CD4-positive, alpha-beta memory T cell (primary cell): Measurements from ENCODE around the gene SGTB. TPM values are rescaled to one million over a fixed set of nuclear protein-coding genes. Genes with fewer than 3 reads are reported as not detected.
"Not testable (repeated sequence)": the region's sequence is repeated elsewhere in the genome, so short reads cannot be mapped to it uniquely, and the experiment has no call there.

ENCODE experiments used
- CTCF ChIA-PET: fragments of 350-600 bp; sonication (Branson Sonifier 250); formaldehyde crosslinking; loops from one replicate; lab custom pipeline; 2021; ENCODE audit warnings: inconsistent platforms; ENCODE audit not compliant: partially characterized antibody; lab: Charles Lee
- POLR2A ChIA-PET: fragments of 350-600 bp; sonication (Branson Sonifier 250); formaldehyde crosslinking; loops from one replicate; lab custom pipeline; 2021; ENCODE audit not compliant: partially characterized antibody; lab: Charles Lee
- DNase-seq, 5 donors: peaks; one replicate each; pipeline versions ENCODE4 v3.0.0 to v3.0.0-alpha.2; 2020 to 2022; ENCODE audit warnings: mixed read lengths in 1 of 5
- H3K27ac ChIP-seq: one replicate; pipeline ENCODE4 v1.7.0; 2013; ENCODE audit warnings: low read depth, low read length
- H3K27me3 ChIP-seq: 2 replicates; pipeline ENCODE4 v1.7.0; 2013; ENCODE audit warnings: mild to moderate bottlenecking, low read length, moderate library complexity; ENCODE audit not compliant: insufficient read depth
- H3K36me3 ChIP-seq: 2 replicates; pipeline ENCODE4 v1.7.0; 2013; ENCODE audit warnings: mild to moderate bottlenecking, low read length, moderate library complexity; ENCODE audit not compliant: insufficient read depth
- H3K4me1 ChIP-seq: 2 replicates; pipeline ENCODE4 v1.7.0; 2013; ENCODE audit warnings: mild to moderate bottlenecking, low read length, moderate library complexity; ENCODE audit not compliant: insufficient read depth
- H3K4me3 ChIP-seq, 2 donors: one replicate each; pipeline ENCODE4 v1.7.0; 2013; ENCODE audit warnings: low read length in 2 of 2, mild to moderate bottlenecking in 1 of 2
- H3K9me3 ChIP-seq, 2 donors: one replicate each; pipeline ENCODE4 v1.7.0; 2013; ENCODE audit warnings: low read length in 2 of 2, control low read depth in 1 of 2; ENCODE audit not compliant: control insufficient read depth in 1 of 2
- H3K27ac Mint-ChIP-seq, 7 donors: one replicate each; pipeline ENCODE4 v1.8.0; 2020 to 2021; ENCODE audit warnings: mixed read lengths in 7 of 7, mild to moderate bottlenecking in 6 of 7, inconsistent platforms in 3 of 7, moderate library complexity in 3 of 7
- H3K27me3 Mint-ChIP-seq, 2 donors: one replicate each; pipeline ENCODE4 v1.8.0; 2020 to 2021; ENCODE audit warnings: mixed read lengths in 2 of 2
- H3K36me3 Mint-ChIP-seq, 2 donors: one replicate each; pipeline ENCODE4 v1.8.0; 2020 to 2021; ENCODE audit warnings: mixed read lengths in 2 of 2, inconsistent platforms in 1 of 2, mild to moderate bottlenecking in 1 of 2
- H3K4me1 Mint-ChIP-seq, 4 donors: one replicate each; pipeline ENCODE4 v1.8.0; 2020 to 2021; ENCODE audit warnings: mixed read lengths in 4 of 4, mild to moderate bottlenecking in 1 of 4
- H3K4me3 Mint-ChIP-seq, 8 donors: one replicate each; pipeline ENCODE4 v1.8.0; 2020 to 2021; ENCODE audit warnings: mixed read lengths in 8 of 8, mild to moderate bottlenecking in 7 of 8, moderate library complexity in 6 of 8, inconsistent platforms in 3 of 8
- H3K9me3 Mint-ChIP-seq, 8 donors: one replicate each; pipeline ENCODE4 v1.8.0; 2020 to 2021; ENCODE audit warnings: mixed read lengths in 8 of 8, mild to moderate bottlenecking in 5 of 8, inconsistent platforms in 3 of 8, moderate library complexity in 1 of 8
- intact Hi-C: fragments of 100-400 bp; cut with micrococcal nuclease; formaldehyde crosslinking; loops from one replicate; pipeline ENCODE4 v1.15.1; 2023
- polyA plus RNA-seq, 2 donors: library from polyadenylated mRNA; unstranded; fragments of 300-500 nt; fragmentation: Illumina TruSeq; gene quantifications; one replicate each; pipeline ENCODE4 v1.2.3, GENCODE V29; 2021
- total RNA-seq, 2 experiments: library from RNA; stranded (reverse); gene quantifications; one replicate each; pipeline ENCODE4 v1.2.3, GENCODE V29; 2021

SGTB gene
- total and polyA plus RNA-seq, 4 experiments from 2014 or later, result 9.3 to 46.5 (median 32.4) TPM

GRCh38 chr5:65676056-65676455 is 45.9 kb downstream of the SGTB start:
- H3K27me3 Mint-ChIP-seq, H3K4me1 ChIP-seq, CTCF ChIA-PET, H3K4me3 ChIP-seq, DNase-seq, H3K27me3 ChIP-seq, intact Hi-C loops, H3K9me3 ChIP-seq, H3K27ac ChIP-seq, H3K9me3 Mint-ChIP-seq: not testable (repeated sequence)
- peak overlapping the region; percentile 5 to 84 (median 63) for H3K27ac Mint-ChIP-seq
- H3K4me3 Mint-ChIP-seq, result peak overlapping the region in 1 of 8 donors; percentile 12
- peaks cover 32% of the 10 kb centered on the region for H3K36me3 ChIP-seq
- POLR2A ChIA-PET, result interaction anchor here (1.0 kb wide), 1 partner anchor 20 kb away, joined by 3 read pairs; no protein-coding TSS in a partner anchor
- H3K36me3 Mint-ChIP-seq, result peaks cover 81 to 96% of the 10 kb centered on the region in 2 donors
- peaks cover 32 to 57% (median 43%) of the 10 kb centered on the region in 4 donors for H3K4me1 Mint-ChIP-seq

GRCh38 chr5:65674749-65675148 is 47.2 kb downstream of the SGTB start:
- Histone ChIP-seq H3K9me3 (no peaks in the 10 kb centered on the region), H3K27me3 (no peaks in the 10 kb centered on the region), H3K27ac (no peak overlapping the region), H3K4me3 (no peak overlapping the region), H3K4me1 (peaks cover 6% of the 10 kb centered on the region), H3K36me3 (peaks cover 39% of the 10 kb centered on the region)
- Mint-ChIP-seq H3K9me3 (no peaks in the 10 kb centered on the region), H3K4me3 (no peak overlapping the region), H3K36me3 (peaks cover 75 to 96% of the 10 kb centered on the region in 2 donors), H3K4me1 (peaks cover 26 to 45% (median 35%) of the 10 kb centered on the region in 4 donors), H3K27me3 (no peaks in the 10 kb centered on the region), H3K27ac (peak overlapping the region in 6 of 7 donors; percentile 30 to 64 (median 52))
- ChIA-PET CTCF (no interaction called here), POLR2A (interaction anchor here (0.6 kb wide), 1 partner anchor 33 kb away, joined by 3 read pairs; no protein-coding TSS in a partner anchor)
- no peak for DNase-seq
- intact Hi-C loops, result loop anchor here (5.0 kb wide), 1 partner anchor 33 kb away; no protein-coding TSS in a partner anchor

GRCh38 chr5:65672796-65673195 is 49.1 kb downstream of the SGTB start:
- Histone ChIP-seq H3K4me1 (no peaks in the 10 kb centered on the region), H3K36me3 (peaks cover 46% of the 10 kb centered on the region), H3K27ac (no peak overlapping the region), H3K9me3 (no peaks in the 10 kb centered on the region), H3K4me3 (no peak overlapping the region), H3K27me3 (no peaks in the 10 kb centered on the region)
- ChIA-PET CTCF (no interaction called here), POLR2A (interaction anchor here (1.2 kb wide), 1 partner anchor 110 kb away, joined by 3 read pairs; the partner anchor contains the start of genes CENPK and PPWD1)
- no peaks in the 10 kb centered on the region for H3K9me3 Mint-ChIP-seq
- DNase-seq, result no peak
- H3K36me3 Mint-ChIP-seq, result peaks cover 58 to 84% of the 10 kb centered on the region in 2 donors
- no peaks in the 10 kb centered on the region for H3K27me3 Mint-ChIP-seq
- intact Hi-C loops, result loop anchor here (5.0 kb wide), 1 partner anchor 35 kb away; no protein-coding TSS in a partner anchor
- no peak overlapping the region for H3K4me3 Mint-ChIP-seq
- peak overlapping the region in 3 of 7 donors; percentile 23 to 80 (median 67) for H3K27ac Mint-ChIP-seq
- peaks cover 13 to 26% (median 19%) of the 10 kb centered on the region in 4 donors for H3K4me1 Mint-ChIP-seq

GRCh38 chr5:65668696-65669095 is 53.2 kb downstream of the SGTB start:
- CTCF ChIA-PET, result no interaction called here
- H3K36me3 Mint-ChIP-seq, result peaks cover 31 to 67% of the 10 kb centered on the region in 2 donors

GRCh38 chr5:65663804-65664521 is 57.9 kb downstream of the SGTB start:
- DNase-seq, result no peak
- Histone ChIP-seq H3K4me1 (no peaks in the 10 kb centered on the region), H3K36me3 (peaks cover 7% of the 10 kb centered on the region), H3K27ac (no peak overlapping the region), H3K9me3 (no peaks in the 10 kb centered on the region), H3K4me3 (no peak overlapping the region), H3K27me3 (no peaks in the 10 kb centered on the region)
- CTCF ChIA-PET, result no interaction called here
- POLR2A ChIA-PET, result interaction anchor here (0.8 kb wide), 1 partner anchor 169 kb away, joined by 3 read pairs; no protein-coding TSS in a partner anchor
- H3K27me3 Mint-ChIP-seq, result no peaks in the 10 kb centered on the region
- peaks cover 0 to 6% (median 1%) of the 10 kb centered on the region in 4 donors for H3K4me1 Mint-ChIP-seq
- peak overlapping the region in 5 of 7 donors; percentile 37 to 81 (median 58) for H3K27ac Mint-ChIP-seq
- no peak overlapping the region for H3K4me3 Mint-ChIP-seq
- peaks cover 18 to 52% of the 10 kb centered on the region in 2 donors for H3K36me3 Mint-ChIP-seq
- intact Hi-C loops, result no loop called here
- no peaks in the 10 kb centered on the region for H3K9me3 Mint-ChIP-seq

More at GRCh38 chr5:65668696-65669095, 53.2 kb downstream of the SGTB start:
- Mint-ChIP-seq H3K27ac (peak overlapping the region in 1 of 7 donors; percentile 29), H3K4me1 (peaks cover 0 to 4% (median 1%) of the 10 kb centered on the region in 4 donors), H3K27me3 (no peaks in the 10 kb centered on the region), H3K9me3 (no peaks in the 10 kb centered on the region), H3K4me3 (no peak overlapping the region)
- POLR2A ChIA-PET, result no interaction called here
- Histone ChIP-seq H3K4me3 (no peak overlapping the region), H3K27ac (no peak overlapping the region), H3K36me3 (peaks cover 45% of the 10 kb centered on the region), H3K9me3 (no peaks in the 10 kb centered on the region), H3K4me1 (no peaks in the 10 kb centered on the region), H3K27me3 (no peaks in the 10 kb centered on the region)
- intact Hi-C loops, result no loop called here
- DNase-seq, result no peak

GRCh38 chr5:65654713-65655112 is 67.2 kb downstream of the SGTB start:
- no peak for DNase-seq
- H3K4me3 Mint-ChIP-seq, result no peak overlapping the region
- H3K36me3 Mint-ChIP-seq, result peaks cover 20 to 30% of the 10 kb centered on the region in 2 donors

GRCh38 chr5:65651144-65651543 is 70.8 kb downstream of the SGTB start:
- H3K27ac Mint-ChIP-seq, result no peak overlapping the region
- no peak overlapping the region for H3K4me3 Mint-ChIP-seq
- CTCF ChIA-PET, result interaction anchor here (0.5 to 1.5 kb wide), 2 partner anchors 9 to 75 kb away, joined by 5 read pairs; no protein-coding TSS in a partner anchor
- H3K27me3 ChIP-seq, result no peaks in the 10 kb centered on the region
- DNase-seq, result no peak
- intact Hi-C loops, result no loop called here
- H3K36me3 Mint-ChIP-seq, result peaks cover 23 to 33% of the 10 kb centered on the region in 2 donors
- no peaks in the 10 kb centered on the region for H3K36me3 ChIP-seq
- POLR2A ChIA-PET, result interaction anchor here (2.3 kb wide), 1 partner anchor 27 kb away, joined by 5 read pairs; the partner anchor contains the start of gene TRIM23
- H3K4me1 ChIP-seq, result no peaks in the 10 kb centered on the region
- H3K4me3 ChIP-seq, result no peak overlapping the region
- H3K4me1 Mint-ChIP-seq, result peaks cover 0 to 3% (median under 1%) of the 10 kb centered on the region in 4 donors
- H3K9me3 Mint-ChIP-seq, result no peaks in the 10 kb centered on the region
- H3K27me3 Mint-ChIP-seq, result no peaks in the 10 kb centered on the region
- H3K27ac ChIP-seq, result no peak overlapping the region
- H3K9me3 ChIP-seq, result no peaks in the 10 kb centered on the region

More at GRCh38 chr5:65654713-65655112, 67.2 kb downstream of the SGTB start:
- Histone ChIP-seq H3K9me3 (no peaks in the 10 kb centered on the region), H3K36me3 (no peaks in the 10 kb centered on the region), H3K4me1 (no peaks in the 10 kb centered on the region), H3K27me3 (no peaks in the 10 kb centered on the region), H3K4me3 (no peak overlapping the region), H3K27ac (no peak overlapping the region)
- ChIA-PET CTCF (no interaction called here), POLR2A (no interaction called here)
- Mint-ChIP-seq H3K27ac (no peak overlapping the region), H3K4me1 (no peaks in the 10 kb centered on the region), H3K27me3 (no peaks in the 10 kb centered on the region), H3K9me3 (no peaks in the 10 kb centered on the region)
- intact Hi-C loops, result no loop called here
